Hair follicular keratinocyte (primary cell): Measurements from ENCODE around the gene TAP2. TPM values are rescaled to one million over a fixed set of nuclear protein-coding genes. Genes with fewer than 3 reads are reported as not detected.

Source experiments
- total RNA-seq: library from RNA; depleted of rRNA; stranded (reverse); fragments of >200 nt; gene quantifications from 2 replicates; pipeline ENCODE4 v1.2.3, GENCODE V29; 2015

Gene TAP2
- total RNA-seq = 14.2 and 14.6 TPM in 2 replicates

DNA sequence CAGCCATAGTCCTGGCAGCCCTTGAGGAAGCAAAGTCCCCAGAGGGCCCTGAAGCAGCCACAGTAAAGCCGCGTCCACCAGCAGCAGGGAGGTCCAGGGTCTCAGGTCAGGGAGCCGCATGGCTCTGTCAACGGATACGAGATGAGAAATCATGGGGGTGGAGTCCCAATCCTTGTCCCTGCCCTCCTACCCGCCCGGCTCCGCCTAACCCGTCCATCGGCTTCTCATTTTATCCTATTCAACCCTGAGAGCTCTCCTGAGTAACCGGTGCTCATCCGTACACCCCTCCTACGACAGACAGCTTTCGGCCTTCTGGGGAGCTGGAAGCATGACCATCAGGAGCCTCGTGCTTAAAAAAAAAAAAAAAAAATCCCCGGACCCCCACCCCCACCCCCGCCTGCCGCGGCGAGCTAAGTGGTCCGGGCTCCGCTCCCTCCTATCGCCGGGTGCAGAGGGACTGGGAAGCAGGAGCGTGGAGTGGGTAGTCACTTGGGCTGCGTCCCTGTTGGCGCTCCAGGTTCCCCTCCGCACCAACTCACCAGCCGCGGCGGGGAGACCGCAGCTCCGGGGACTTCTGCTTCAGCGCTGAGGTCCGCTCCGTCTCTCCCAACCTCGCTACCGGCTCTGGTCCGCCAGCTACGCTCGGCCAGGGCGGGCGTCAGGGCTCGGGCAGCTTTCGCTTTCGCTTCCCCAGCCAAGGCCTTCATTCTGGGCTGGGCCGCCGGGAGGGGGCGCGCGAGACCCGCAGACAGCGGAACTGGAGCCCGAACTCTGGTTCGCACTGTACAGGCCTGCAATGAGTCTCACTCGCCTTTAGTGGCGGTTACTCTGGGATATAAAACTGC is at the start of gene TAP2:
Gene TAP2 (minus strand): TSS at position 626 of the 845 bp plus-strand sequence. CDS start 506 bp downstream, at position 120.

DNA sequence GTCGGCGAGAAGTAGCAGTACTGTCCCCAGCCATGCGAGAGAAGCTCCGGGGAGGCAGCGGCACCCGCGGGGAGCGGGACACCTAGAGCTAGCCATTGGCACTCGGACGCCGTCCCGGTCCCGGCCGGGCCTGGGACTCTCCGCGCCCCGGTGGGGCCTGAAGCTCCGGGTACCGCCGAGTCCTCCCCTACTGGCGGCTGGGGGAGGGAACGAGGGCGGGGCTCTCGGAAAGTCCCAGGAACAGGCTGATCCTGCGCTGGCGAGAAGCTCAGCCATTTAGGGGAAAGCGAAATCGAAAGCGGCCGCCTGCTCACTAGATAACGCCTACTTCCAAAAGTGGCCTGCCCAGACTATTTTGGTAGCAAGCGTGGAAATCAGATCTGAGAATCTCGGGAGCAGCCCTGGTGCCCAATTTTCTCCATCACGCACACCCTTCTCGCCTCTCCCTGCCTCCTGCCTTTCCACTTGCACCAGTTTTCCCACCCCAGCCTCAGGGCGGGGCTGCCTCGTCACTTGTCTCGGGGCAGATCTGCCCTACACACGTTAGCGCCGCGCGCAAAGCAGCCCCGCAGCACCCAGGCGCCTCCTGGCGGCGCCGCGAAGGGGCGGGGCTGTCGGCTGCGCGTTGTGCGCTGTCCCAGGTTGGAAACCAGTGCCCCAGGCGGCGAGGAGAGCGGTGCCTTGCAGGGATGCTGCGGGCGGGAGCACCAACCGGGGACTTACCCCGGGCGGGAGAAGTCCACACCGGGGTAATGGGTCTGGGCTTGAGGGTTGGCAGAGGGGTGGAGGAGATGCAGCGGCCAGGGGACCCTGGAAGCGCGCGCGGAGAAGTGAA is 15.2 kb upstream of the TAP2 start, which contains the start of the genes PSMB9 and TAP1:
Gene PSMB9 (plus strand): TSS at position 652 of the 835 bp plus-strand sequence. CDS start 38 bp downstream, at position 690.
Gene TAP1 (minus strand): TSS at position 164 of the 835 bp plus-strand sequence. CDS start 68 bp downstream, at position 96.

DNA sequence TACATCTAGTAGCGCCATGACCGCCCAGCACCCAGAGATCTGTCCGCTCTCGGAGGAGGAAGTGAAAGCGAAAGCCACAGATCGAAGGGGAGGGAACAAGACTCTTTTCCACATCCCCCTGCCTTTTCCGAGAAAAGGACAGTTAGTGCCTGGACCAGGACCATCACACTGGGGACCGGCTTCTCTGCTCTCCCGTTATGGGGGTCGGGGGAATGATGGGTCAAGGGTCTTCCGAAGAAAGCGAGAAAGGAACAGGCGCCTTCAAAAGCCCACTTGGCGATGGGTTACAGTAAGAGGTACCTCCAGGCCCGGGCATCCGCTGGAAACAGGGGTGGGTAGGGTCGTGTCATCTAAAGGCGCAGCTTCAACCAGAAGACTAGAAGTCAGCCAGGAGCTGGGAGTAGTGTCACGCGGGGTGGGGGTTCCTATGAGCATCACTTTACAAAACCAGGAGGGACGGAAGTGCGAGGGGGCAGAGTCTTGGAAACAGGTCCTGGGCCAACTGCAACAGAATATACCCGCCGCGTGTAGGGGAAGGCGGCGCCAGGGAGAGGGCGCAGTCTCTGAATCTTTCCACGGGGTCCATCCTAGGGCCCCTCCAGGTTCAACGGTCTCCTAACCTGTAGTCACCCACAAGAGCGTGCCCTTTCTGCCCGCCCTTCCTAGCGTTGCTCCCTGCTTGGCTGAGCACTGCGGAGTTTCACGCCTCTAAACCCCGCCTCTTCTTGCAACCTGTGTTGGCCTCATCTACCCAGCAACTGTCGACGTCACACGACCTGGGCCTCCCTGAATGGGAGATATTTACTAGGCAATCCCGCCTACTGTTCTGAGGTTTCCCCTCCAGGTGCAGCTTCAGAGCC is 5.7 kb upstream of the TAP2 start, which contains the start of gene PSMB8:
Gene PSMB8 (minus strand): TSS at position 69 of the 860 bp plus-strand sequence. CDS start 51 bp downstream, at position 18.

DNA sequence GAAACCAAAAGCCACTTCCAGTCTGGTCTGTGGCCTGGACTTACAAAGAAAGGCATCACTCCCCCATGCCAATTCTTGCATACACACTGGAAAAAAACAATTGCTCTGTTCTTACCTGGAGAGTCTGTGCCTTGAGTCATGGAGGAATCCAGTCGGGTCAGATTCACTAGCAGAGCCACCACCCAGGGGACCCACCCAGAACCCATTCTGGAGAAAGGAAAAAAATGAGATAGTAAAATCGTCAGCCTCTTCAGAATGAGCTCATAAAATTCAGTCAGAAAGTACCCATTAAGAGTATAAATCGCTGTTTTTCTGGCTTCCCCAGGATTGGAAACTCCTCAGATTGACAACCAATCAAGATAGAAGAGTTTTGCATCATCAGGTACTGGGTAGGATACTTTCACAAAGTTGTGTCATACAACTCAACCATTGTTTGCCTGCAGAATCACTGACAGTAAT is 21.8 kb downstream of the TAP2 start, which contains the start of gene HLA-DOB:
Gene HLA-DOB (minus strand): TSS at position 257 of the 459 bp plus-strand sequence. CDS start 51 bp downstream, at position 206.

Other genes with a start within 250 kb of the TAP2 start
- gene HLA-DRB1, start 248.9 kb downstream of the TAP2 start, total RNA-seq = not detected in 2 replicates
- not detected in 2 replicates for gene HLA-DQA1, start 201.3 kb downstream of the TAP2 start, total RNA-seq
- 9.0 and 17.6 TPM in 2 replicates for gene HLA-DQB1, start 172.1 kb downstream of the TAP2 start, total RNA-seq
- not detected in 2 replicates for gene HLA-DQA2, start 97.3 kb downstream of the TAP2 start, total RNA-seq
- 1.4 and 1.7 TPM in 2 replicates for gene HLA-DQB2, start 75.2 kb downstream of the TAP2 start, total RNA-seq
- gene HLA-DOB, start 21.7 kb downstream of the TAP2 start, total RNA-seq = 1.7 and 6.3 TPM in 2 replicates
- 43.5 and 59.5 TPM in 2 replicates for gene PSMB8, start 5.3 kb upstream of the TAP2 start, total RNA-seq
- gene TAP1, start 15.0 kb upstream of the TAP2 start, total RNA-seq = 52.2 and 54.3 TPM in 2 replicates
- gene PSMB9, start 15.5 kb upstream of the TAP2 start, total RNA-seq = 26.6 and 31.1 TPM in 2 replicates
- gene HLA-DMB, start 102.3 kb upstream of the TAP2 start, total RNA-seq = not detected in 2 replicates
- 1.4 and 3.7 TPM in 2 replicates for gene HLA-DMA, start 114.4 kb upstream of the TAP2 start, total RNA-seq
- 108 and 128 TPM in 2 replicates for gene BRD2, start 129.9 kb upstream of the TAP2 start, total RNA-seq
- under 0.01 and 0.11 TPM in 2 replicates for gene HLA-DOA, start 170.9 kb upstream of the TAP2 start, total RNA-seq
- 0.23 and 0.34 TPM in 2 replicates for gene HLA-DPA1, start 234.9 kb upstream of the TAP2 start, total RNA-seq
- gene HLA-DPB1, start 237.3 kb upstream of the TAP2 start, total RNA-seq = 0.70 and 2.8 TPM in 2 replicates